HG03469 (cell line): ENCODE data around the gene RAI1.

Experiments
- ATAC-seq: cut with Tn5 transposase; IDR thresholded peaks from one replicate; pipeline ENCODE4 v1.9.1; 2021; ENCODE audit warnings: mild to moderate bottlenecking, moderate library complexity, moderate number of reproducible peaks; ENCODE audit not compliant: unreplicated experiment

The RAI1 gene

DNA sequence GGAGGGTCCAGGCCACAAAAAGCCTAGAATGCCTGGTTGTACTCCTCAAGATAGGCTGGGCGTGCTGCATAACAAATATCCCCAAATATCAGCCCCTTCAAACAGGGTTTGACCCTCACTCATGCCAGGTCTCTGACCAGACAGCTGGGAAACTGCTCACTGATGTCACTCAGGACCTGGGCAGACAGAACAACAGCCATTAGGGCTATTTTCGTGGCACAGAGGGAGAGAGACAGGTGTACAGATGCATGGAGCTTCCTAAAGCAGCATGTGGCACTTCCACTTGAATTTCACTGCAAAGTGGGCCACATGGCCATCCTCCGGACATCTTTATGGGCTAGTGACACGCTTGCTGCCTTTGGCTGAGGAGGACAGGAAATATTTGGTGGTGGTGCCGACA lies 82.5 kb downstream of the RAI1 start:
- no peak for ATAC-seq

DNA sequence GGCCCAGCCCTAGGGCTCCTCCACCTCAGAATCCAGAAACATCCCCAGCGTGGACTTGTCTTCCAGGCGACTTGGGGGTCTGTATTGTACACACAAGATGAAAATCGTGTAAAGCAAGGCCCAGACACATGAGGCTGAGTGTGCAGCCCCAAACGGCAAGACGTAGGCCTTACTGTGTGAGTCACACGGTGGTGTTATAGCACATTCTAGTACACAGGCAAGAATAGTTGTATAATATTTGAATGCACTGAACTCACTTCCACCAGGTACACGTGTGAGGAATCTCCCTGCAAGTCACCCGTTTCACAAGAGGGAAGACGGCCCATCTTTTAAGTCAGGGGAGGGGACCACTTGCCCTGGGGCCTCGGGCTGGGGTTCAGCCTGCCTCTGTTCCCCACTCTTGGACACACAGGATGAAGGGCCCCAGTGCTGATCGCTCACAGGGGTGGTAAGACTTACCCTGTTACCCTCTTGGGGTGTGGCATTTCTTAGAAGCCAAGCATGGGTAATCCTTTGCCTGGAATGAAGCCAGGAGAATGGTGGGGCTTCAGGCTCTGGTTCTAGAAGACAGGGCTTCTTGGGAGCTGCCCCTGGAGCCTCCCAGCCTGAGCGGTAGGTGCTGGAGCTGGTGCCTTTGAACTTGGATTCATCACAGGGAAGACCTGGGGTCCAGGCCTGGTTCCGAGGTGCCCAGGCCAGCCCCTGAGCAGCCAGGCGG lies 84.3 kb downstream of the RAI1 start:
- ATAC-seq, result no peak

DNA sequence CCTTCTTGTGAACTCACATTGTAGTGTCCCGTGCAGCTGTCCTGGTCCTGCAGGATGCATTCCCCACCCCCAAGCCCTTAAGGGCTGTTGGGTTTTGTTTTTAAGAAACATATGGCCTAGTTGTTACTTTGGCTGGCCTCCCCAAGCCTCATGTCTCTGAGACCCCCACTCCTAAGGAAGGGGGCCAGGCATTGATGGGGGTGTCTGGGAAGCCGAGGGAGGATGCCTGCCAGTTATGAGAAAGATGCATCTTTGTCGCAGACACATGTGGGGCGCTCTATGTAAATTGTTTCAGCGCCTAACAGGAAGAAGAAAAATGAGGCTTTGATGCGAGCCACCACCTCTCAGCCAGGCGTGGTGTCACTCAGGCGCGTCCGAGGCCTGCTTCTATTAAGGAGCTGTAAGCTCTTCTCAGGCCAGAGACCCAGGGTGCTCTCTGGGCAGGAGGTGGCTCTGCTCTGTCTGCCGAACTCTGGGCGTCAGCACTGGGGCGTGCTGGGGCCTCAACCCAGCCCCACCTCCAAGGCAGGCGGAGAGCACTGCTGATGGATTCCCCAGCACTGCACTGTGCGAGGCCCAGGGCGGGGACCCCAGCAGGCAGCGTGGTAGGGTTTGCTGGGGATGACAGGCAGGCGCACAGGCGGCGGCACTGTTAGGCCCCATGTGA lies 85.0 kb downstream of the RAI1 start:
- no peak for ATAC-seq

DNA sequence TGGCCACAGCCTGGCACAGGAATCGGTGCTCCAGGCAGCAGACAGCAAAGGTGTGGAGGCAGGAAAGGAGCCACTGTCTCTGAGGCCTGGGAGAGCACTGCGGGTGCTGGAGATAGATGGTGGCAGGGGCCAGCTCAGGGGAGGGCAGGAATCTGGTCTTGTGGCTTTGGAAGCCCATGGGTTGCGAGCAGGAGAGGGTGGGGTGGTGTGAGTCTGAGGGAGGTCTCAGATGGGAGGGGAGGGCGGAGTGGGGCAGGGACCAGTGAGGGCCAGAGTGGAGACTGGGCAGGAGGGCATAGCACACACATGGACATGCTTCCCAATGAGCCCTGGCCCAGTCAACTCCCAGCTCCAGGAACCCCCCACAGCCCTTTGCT lies 85.5 kb downstream of the RAI1 start:
- ATAC-seq, result no peak

DNA sequence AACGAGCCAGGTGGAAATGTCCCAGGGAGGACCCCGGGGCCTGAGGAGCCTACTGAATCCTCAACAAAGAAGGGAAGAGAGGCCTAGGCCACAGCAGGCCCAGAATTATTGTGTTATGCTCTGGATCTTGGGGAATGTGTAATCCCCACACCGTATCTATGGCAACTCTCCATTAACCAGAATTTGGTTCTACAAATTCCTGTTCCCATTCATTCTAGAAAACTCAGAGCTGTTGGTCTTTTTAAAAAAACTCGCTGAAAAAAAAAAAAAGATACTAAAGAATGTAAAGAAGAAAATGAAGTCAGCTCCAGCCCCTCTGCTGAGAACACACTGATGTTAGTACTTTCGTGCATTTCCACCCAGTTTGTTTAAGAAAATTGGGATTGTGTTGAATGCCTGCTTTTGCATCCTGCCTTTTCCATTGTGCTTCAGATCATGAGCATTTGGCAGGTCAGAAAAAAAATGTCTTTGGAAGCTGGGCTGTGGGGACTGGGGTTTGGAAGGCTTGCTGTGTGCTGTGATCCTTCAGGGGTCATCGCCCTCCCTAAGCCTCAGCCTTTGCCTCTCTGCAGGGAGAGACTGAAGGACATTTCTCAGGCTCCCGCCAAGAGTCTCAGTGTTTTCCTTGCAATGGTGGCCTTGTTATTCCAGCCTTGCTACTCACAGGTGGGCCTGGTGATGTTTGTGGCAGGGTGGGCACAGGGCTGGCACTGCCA lies 86.1 kb downstream of the RAI1 start:
- ATAC-seq, result no peak

DNA sequence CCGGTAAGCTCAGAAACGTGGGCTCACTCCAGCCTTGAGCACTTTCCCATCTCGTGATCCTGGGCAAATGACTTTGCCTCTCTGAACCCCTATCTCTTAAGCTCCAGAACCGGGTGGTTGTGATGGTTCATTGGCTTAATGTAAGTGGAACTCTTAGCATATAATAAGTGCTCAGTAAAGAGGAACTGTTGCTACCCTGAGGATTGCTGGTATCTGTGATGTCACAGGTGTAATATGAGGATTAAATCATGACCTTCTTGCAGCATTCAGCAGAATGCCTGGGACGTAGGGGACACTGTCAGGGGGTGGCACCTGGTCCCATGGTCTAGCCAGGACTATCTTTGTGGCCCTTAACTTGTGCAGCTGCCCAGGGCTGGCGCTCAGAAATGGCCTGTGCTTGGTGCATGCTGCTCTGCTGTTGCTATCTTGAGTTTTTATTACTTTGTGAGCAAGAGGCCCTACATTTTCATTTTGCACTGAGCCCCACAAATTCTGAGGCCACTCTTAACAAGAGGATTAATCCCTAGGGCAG lies 86.7 kb downstream of the RAI1 start:
- ATAC-seq, result no peak

DNA sequence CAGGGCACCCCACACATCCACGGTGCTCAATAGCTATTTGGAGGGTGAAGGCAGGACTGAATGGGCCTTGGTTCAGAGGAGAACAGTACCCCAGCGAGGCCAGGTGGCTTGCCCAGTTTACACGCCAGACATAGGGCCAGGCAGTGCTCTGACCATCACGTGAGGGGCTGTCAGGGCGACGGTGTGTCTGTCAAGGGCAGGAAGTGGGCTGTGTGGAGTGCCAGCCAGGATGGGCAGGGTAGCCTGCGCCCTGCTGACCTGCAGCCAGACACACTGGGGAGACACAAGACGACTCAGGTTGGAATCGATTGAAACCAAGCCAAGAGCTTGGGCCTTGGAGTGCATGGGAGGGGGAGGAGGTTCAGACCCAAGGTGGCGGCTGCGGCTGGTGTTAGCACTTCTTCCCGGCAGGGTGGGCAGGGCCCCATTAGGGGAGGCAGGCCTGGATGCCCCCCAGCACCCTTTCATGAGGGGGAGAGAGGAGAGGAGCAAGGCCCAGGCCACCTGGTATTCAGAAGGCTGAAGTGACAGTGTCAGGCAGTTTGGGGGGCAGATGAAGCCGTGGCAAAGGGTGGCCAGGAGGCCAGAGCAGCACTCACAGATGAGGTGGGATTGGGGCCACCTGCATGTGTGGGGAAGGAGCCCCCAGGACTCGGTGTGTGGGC lies 87.3 kb downstream of the RAI1 start:
- ATAC-seq, result no peak

DNA sequence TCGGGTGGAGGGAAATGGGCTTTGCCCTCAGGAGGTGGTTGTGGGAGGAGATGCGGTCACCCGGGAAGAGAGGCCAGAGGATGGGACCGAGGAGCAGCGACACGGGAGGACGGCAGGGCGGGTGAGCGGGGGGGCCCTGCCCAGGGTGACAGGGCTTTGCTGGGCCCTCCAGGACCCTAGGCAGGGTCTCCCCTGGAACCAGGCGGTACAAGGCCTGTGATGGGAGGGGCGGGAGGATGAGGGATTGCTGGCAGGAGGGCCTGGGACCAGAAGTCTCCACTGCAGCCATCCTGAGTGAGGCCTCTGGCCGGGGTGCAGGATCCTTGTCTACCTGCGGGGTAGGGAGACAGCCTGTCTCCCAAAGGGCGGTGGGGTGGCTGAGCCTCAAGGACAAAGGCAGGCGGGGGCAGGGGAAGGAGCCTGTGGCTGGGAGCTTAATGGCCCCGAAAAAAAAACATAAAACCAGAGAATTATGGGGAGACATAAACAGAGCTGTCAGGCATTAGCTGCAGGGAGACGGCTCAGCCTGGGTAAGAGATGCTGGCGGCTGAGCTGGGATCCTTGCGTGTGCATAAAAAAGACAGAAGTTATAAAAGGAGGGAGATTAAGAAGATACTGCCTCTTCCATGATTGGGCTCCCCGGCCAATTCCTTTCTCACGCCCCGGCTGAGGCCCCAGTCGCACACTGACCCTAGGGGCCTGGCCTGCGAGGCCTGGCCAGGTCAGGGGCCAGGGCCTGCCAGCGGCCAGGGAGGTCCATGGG lies 88.8 kb downstream of the RAI1 start:
- no peak for ATAC-seq

DNA sequence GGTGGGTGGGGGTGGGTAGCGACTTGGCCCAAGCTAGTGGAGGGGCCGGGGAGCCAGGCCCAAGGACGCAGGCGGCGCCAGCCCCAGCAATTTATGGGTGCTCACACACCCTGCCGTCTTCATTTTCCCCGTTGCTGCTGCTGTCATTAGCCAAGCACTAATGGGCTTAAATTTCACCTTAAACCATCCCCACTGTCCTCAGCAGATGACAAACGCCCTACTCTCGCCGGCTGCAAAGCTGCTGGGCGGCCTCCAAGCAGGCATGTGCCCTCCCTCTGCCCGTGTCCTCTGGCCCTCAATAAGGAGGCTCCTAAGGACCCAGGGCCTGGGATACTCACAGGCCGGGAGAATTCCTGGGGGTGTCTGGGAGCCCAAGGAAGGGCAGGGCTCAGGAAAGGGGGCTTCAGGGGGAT lies 89.4 kb downstream of the RAI1 start:
- ATAC-seq, result no peak

DNA sequence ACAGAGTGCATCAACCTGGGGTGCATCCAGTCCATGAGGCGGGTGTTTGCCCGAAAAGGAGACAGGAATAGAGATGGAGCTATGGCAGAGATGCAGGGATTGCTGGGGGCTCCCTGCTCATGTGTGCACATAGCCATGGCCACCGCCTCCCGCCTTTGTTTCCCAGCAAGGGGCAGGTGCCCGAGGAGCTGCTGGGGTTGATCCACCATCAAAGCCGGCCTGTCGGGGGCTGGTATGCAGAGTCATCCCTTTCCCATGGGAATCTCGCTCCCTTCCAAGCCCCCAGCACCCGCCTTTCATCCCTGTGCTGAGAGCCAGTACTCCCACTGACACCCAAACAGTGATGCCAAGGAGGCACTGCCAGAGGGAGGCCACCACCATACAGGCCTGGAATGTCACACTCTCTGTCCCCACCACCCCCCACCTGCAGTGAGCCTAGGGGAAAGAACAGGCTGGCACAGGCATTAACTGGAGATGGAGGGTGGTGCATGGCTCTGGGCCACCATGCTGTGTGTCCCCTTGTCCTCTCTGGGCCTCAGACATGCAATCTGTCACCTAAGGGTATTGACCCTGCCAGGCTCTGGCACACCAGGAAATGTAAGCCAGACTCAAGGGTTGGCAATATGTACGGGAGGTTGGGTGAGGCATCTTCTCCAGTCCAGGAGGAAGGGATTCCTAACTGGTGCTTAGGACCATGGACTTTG lies 90.4 kb downstream of the RAI1 start:
- no peak for ATAC-seq

DNA sequence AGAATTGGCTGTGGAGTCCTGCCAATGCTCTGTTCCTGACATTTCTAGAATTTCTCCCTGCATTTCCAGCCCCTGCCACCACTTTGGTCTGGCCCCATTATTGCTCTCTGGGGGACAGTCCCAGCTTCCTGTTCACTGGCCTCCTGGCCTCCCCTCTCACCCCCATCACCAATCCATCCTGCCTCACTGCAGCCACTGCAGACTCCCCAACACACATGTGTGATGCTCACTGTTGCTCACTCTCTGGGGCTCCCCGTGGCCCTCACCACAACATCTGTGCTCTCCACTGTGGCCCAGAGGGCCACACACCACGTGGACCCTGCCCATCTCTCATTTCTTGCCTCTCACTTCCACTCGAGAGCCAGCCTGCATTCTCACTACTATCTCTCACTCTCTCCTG lies 91.0 kb downstream of the RAI1 start:
- no peak for ATAC-seq

DNA sequence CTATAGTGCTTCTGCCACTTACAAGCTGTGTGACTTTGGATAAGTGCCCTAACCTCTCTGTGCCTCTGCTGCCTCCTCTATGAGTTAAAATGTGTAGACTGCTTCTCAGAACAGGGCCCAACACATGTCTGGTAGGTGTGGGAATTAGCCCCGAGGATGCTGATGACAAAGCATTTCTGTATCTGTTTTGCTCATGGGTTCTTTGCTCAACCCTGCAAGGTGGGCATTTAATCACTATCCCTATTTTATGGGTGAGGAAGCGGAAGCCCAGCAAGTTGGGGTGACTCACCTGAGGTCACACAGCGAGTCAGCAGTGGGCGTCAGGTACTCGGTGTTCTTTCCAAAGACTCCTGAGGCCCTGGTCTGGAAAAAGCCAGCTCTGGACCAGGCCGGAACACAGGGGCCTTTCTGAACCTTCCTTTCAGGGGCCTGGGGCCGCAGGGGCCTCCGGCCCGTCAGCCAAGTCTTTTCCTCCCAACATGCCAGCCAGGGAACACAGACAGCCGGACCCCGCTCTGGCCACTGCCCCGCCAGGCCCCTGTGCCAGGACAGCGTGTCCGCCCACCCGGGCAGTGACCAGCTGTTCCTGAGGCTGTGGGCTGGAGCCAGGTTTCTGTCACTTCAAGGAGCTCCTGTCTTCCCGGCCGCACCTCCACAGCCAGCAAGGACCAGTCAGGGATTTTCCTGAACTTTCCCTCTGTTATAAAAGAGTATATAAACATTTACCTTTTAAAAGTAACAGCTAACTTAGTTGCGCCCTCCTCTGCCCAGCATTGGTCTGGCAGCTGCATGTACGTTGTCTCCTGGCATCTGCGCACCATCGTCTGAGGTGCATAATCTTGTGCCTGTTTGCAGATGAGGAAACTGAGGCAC lies 93.0 kb downstream of the RAI1 start:
- ATAC-seq, result no peak

DNA sequence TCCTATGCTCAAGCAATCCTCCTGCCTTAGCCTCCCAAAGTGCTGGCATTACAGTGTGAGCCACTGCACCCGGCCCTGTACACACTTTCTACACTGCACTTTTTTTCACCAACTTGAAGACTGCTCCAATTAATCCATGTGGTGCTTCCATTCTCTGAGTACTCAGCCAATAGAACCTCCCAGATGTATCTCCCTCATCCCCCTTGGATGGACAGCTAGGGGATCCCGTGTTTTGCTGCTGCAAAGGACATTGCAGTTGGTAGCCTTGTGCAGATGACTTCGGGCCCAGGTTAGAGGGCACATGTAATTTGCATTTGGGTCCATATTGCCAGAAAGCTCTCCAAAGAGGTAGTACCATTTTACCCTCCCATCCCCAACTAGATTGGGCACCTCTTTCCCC lies 95.6 kb downstream of the RAI1 start:
- no peak for ATAC-seq

DNA sequence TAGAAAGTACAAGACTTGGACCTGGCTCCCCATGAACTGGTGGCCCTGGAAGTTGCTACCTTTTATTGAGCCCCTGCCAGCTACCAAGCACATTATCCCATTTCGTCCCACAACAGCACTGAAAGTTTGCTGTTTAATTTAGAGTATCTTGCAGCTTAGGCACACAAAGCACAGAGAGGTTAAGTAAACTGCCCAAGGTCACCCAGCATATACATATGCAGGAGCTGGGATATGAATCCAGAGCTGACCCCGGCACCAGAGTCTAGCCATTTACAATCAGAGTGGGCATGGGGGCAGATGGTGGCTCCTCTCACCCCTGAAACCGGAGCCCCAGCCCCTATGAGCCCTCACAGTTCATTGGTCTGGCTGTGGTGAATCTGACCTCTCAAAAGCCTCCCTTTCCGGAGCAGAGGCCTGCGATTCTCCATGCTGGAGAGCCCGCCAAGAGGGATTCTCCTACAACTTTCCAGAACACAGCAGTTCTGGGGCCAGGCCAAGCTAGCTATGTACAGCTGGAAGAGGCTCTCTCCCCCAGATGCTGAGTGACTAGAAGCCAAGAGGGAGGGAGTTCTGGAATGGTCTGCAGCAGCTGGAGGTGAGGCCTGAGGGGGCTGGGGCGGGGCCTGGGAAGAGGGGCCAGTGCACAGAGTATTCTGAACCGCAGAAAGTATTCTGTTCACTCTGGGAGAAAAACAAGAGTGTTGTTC lies 97.2 kb downstream of the RAI1 start:
- ATAC-seq, result no peak

DNA sequence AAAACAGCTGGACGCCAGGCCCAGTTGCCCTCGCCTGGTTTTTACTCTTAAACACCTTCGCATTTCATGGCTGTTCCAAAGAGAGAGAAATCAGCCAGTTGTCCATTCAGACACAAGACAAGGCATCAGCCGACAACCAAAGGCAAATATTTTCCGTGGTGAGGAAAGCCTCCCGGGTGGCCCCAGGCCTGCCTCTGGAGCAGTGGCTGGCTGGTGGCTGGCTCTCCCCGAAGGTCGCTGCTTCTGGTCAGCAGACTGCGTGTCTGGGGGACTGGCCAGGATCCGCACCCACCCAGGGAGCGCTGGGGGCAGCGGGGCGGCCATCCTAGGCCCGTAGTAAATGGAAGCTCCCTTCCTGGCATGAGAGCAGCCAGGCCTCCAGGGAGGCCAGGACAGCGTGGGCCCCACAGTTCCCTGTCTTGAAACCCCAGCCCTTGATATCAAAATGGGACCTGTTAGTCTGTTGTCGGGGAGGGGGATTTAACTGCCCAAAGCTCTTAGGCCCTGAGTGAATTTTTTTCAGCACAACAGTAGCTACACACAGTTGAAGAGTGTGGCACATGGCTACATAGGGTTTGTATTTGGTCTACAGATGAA lies 97.9 kb downstream of the RAI1 start:
- ATAC-seq, result no peak

DNA sequence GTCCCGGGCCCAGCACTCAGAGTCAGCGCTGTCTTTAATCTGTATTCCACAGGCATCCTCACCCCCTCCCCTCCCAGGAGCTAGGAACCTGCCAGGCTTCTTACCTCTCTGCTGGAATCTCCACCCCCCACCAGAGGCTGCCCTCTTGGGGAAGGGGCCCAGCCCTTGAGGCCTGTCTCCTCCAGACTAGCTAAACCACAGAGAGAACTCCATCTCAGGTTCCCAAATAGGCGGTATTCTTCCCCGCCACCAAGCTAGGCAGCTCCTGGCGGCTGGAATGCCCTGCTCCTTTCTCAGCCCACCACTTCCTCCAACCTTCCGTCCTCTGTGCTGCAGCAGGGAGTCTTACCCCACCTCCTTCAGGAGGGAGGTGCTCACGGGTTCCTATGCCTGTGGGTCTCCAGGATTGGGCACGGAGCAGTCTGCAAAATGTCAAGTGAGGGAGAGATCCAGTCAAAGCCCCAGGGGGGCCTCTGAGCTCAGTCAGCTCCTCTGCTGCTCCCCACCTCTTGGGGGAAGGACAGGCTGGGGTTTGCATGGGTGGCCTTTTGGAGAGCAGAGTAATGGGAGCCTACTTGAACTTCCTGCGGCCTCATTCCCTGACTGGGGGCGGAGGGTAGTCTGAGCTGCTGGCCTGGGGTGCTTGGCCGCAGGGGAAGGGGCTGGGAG lies 99.8 kb downstream of the RAI1 start:
- no peak for ATAC-seq
